HepG2 (cell line): ENCODE data around the gene SLC25A51. TPM values are rescaled to one million over a fixed set of nuclear protein-coding genes. Genes with fewer than 3 reads are reported as not detected.

Experiments used
- ARNT ChIP-seq: fragments of 450-650 bp; IDR thresholded peaks from 2 replicates; pipeline ENCODE4 v1.6.1; 2017
- CEBPZ ChIP-seq: IDR thresholded peaks from 2 replicates; pipeline ENCODE4 v1.6.1; 2012; ENCODE audit warnings: low read length, improper control_type of control experiment
- FOXA3 ChIP-seq: IDR thresholded peaks from 2 replicates; pipeline ENCODE4 v1.6.1; 2016; ENCODE audit warnings: missing genetic modification reagents, missing compliant biosample characterization
- HMGXB3 ChIP-seq: sonication (generic); formaldehyde crosslinking; IDR thresholded peaks from 2 replicates; pipeline ENCODE4 v1.4.0; 2020; ENCODE audit warnings: missing genetic modification reagents, borderline replicate concordance
- HNF4A ChIP-seq: sonication (generic); formaldehyde crosslinking; IDR thresholded peaks from 2 replicates; pipeline ENCODE4 v1.4.0; 2020; ENCODE audit warnings: missing genetic modification reagents
- HNF4G ChIP-seq, 2 experiments: sonication (generic) in 1 of 2; formaldehyde crosslinking in 1 of 2; IDR thresholded peaks; 2 replicates each; pipeline versions ENCODE4 v1.4.0 to v1.6.1; 2011 to 2020; ENCODE audit warnings: borderline replicate concordance in 2 of 2, low read depth in 2 of 2, mild to moderate bottlenecking in 2 of 2, low read length in 1 of 2, missing genetic modification reagents in 1 of 2, moderate library complexity in 1 of 2
- KMT2A ChIP-seq: sonication (generic); formaldehyde crosslinking; IDR thresholded peaks from 2 replicates; pipeline ENCODE4 v1.4.0; 2020; ENCODE audit warnings: missing genetic modification reagents
- MXD4 ChIP-seq: IDR thresholded peaks from 2 replicates; pipeline ENCODE4 v1.6.1; 2016; ENCODE audit warnings: mild to moderate bottlenecking, missing biosample characterization, missing genetic modification reagents
- NR2C2 ChIP-seq: sonication (generic); formaldehyde crosslinking; IDR thresholded peaks from 2 replicates; pipeline ENCODE4 v1.4.0; 2020; ENCODE audit warnings: missing genetic modification reagents, mild to moderate bottlenecking, moderate library complexity, borderline replicate concordance
- NR2F1 ChIP-seq, 2 experiments: fragments of 450-650 bp in 1 of 2; formaldehyde crosslinking in 1 of 2; IDR thresholded peaks; 2 replicates each; pipeline versions ENCODE4 v1.5.0 to v1.6.1; 2016 to 2020; ENCODE audit warnings: mild to moderate bottlenecking in 1 of 2, missing compliant biosample characterization in 1 of 2, missing genetic modification reagents in 1 of 2, moderate library complexity in 1 of 2
- PHF21A ChIP-seq: sonication (generic); formaldehyde crosslinking; IDR thresholded peaks from 2 replicates; pipeline ENCODE4 v1.5.0; 2020; ENCODE audit warnings: mild to moderate bottlenecking, missing genetic modification reagents
- SALL1 ChIP-seq: sonication (generic); formaldehyde crosslinking; IDR thresholded peaks from 2 replicates; pipeline ENCODE4 v1.8.0; 2022; ENCODE audit warnings: mild to moderate bottlenecking, missing genetic modification reagents
- TBX2 ChIP-seq: sonication (generic); formaldehyde crosslinking; IDR thresholded peaks from 2 replicates; pipeline ENCODE4 v1.5.0; 2020; ENCODE audit warnings: missing genetic modification reagents, mild to moderate bottlenecking, borderline replicate concordance
- TEAD3 ChIP-seq: optimal IDR thresholded peaks from 2 replicates; pipeline ENCODE3; 2016; ENCODE audit warnings: borderline replicate concordance
- ZBTB7A ChIP-seq: sonication (generic); formaldehyde crosslinking; IDR thresholded peaks from 2 replicates; pipeline ENCODE4 v1.8.0; 2022; ENCODE audit warnings: mild to moderate bottlenecking, missing genetic modification reagents
- ZNF234 ChIP-seq: sonication (generic); formaldehyde crosslinking; conservative IDR thresholded peaks from 2 replicates; pipeline ENCODE4 v1.5.1; 2020; ENCODE audit warnings: mild to moderate bottlenecking, missing genetic modification reagents
- ZNF563 ChIP-seq: sonication (generic); formaldehyde crosslinking; IDR thresholded peaks from 2 replicates; pipeline ENCODE4 v1.8.0; 2022; ENCODE audit warnings: mild to moderate bottlenecking, moderate library complexity, missing genetic modification reagents
- ZNF639 ChIP-seq: conservative IDR thresholded peaks from 2 replicates; pipeline ENCODE4 v1.6.1; 2018; ENCODE audit warnings: missing genetic modification reagents
- ZNF772 ChIP-seq: sonication (generic); formaldehyde crosslinking; IDR thresholded peaks from 2 replicates; pipeline ENCODE4 v1.5.0; 2020; ENCODE audit warnings: mild to moderate bottlenecking, missing genetic modification reagents
- ZNF775 ChIP-seq: sonication (generic); formaldehyde crosslinking; IDR thresholded peaks from 2 replicates; pipeline ENCODE4 v1.4.0; 2020; ENCODE audit warnings: missing genetic modification reagents, mild to moderate bottlenecking, moderate library complexity, borderline replicate concordance
- ZSCAN22 ChIP-seq: sonication (generic); formaldehyde crosslinking; IDR thresholded peaks from 2 replicates; pipeline ENCODE4 v1.4.0; 2020; ENCODE audit warnings: mild to moderate bottlenecking, missing genetic modification reagents
- polyA plus RNA-seq, 8 experiments: library from polyadenylated mRNA; depleted of rRNA in 3 of 8; stranded (reverse) in 7 of 8; unstranded in 1 of 8; fragments of >200 nt; fragmentation: Illumina TruSeq in 4 of 8; extraction: Trizol in 4 of 8; gene quantifications; 2 replicates each; pipeline versions ENCODE4 v1.2.1 to v1.2.3, GENCODE V29; 2011 to 2016; ENCODE audit warnings: low read depth in 4 of 8, missing spikeins in 1 of 8, mixed read lengths in 1 of 8; ENCODE audit not compliant: insufficient read depth in 1 of 8
- total RNA-seq, 5 experiments: library from RNA; depleted of rRNA; stranded (reverse); fragments of >200 nt; fragmentation: Illumina TruSeq; extraction: Trizol; gene quantifications; 2 replicates each; pipeline ENCODE4 v1.2.3, GENCODE V29; 2016; ENCODE audit warnings: low read depth in 1 of 5

SLC25A51 gene
- total and polyA plus RNA-seq, 2 of the 13 experiments (the other 11 are each of a cell fraction or from before 2014, with no cell fraction given), result 14.6 to 37.7 TPM

- TF ChIP-seq HNF4G (IDR thresholded peaks at IDR 0.05; ENCODE audit: borderline replicate concordance, low read depth, low read length) (no peak), HNF4G (CRISPR knock-in tag; IDR thresholded peaks at IDR 0.05; ENCODE audit: borderline replicate concordance, low read depth) (no peak), ZNF775 (CRISPR knock-in tag) (0 out of 2 replicates have a peak, but pooled peaks have one; percentile 46), ZSCAN22 (CRISPR knock-in tag) (no peak), ZBTB7A (CRISPR knock-in tag) (no peak), ARNT (no peak), HNF4A (CRISPR knock-in tag) (peak; percentile 61; the same call in 1 of the 2 replicates), HMGXB3 (CRISPR knock-in tag) (no peak), SALL1 (CRISPR knock-in tag) (peak; percentile 62), ZNF563 (CRISPR knock-in tag) (no peak), TBX2 (CRISPR knock-in tag) (peak; percentile 79), MXD4 (no peak), ZNF234 (CRISPR knock-in tag) (no peak), PHF21A (CRISPR knock-in tag) (peak; percentile 84; the same call in 1 of the 2 replicates), CEBPZ (no peak), NR2C2 (CRISPR knock-in tag) (peak; percentile 72), NR2F1 (CRISPR knock-in tag; IDR thresholded peaks at IDR 0.05) (0 out of 4 replicates have a peak, but pooled peaks of 1 of the 2 experiments have one; percentile 24), ZNF772 (CRISPR knock-in tag) (peak; percentile 22; the same call in 1 of the 2 replicates), KMT2A (CRISPR knock-in tag) (no peak), ZNF639 (CRISPR knock-in tag) (no peak), FOXA3 (peak; percentile 85), TEAD3 (CRISPR knock-in tag) (no peak)
Measured at GRCh38 chr9:37951671-37952449, 47.9 kb upstream of the SLC25A51 start (continued).
